Measurements from ENCODE around the gene NEK9.

- no peak for TF ChIP-seq POLR2A (IDR thresholded peaks at IDR 0.05)
- TF ChIP-seq CTCF (IDR thresholded peaks at IDR 0.05): no peak
Observed at GRCh38 chr14:75066691-75067090, 60.2 kb downstream of the NEK9 start.
